A549 treated with CORT108297 at 1 μM for 4 hours (cell line): Measurements from ENCODE around the gene CNNM2. TPM values are rescaled to one million over a fixed set of nuclear protein-coding genes. Genes with fewer than 3 reads are reported as not detected.

Source experiments
- total RNA-seq: library from RNA; stranded (reverse); fragments of 200-300 nt; extraction: Qiagen RNA extraction; gene quantifications from 5 replicates; pipeline ENCODE4 v1.2.3, GENCODE V29; 2022

Gene CNNM2
- 4.1 to 6.0 TPM (median 4.9 TPM) in 5 replicates for total RNA-seq

DNA sequence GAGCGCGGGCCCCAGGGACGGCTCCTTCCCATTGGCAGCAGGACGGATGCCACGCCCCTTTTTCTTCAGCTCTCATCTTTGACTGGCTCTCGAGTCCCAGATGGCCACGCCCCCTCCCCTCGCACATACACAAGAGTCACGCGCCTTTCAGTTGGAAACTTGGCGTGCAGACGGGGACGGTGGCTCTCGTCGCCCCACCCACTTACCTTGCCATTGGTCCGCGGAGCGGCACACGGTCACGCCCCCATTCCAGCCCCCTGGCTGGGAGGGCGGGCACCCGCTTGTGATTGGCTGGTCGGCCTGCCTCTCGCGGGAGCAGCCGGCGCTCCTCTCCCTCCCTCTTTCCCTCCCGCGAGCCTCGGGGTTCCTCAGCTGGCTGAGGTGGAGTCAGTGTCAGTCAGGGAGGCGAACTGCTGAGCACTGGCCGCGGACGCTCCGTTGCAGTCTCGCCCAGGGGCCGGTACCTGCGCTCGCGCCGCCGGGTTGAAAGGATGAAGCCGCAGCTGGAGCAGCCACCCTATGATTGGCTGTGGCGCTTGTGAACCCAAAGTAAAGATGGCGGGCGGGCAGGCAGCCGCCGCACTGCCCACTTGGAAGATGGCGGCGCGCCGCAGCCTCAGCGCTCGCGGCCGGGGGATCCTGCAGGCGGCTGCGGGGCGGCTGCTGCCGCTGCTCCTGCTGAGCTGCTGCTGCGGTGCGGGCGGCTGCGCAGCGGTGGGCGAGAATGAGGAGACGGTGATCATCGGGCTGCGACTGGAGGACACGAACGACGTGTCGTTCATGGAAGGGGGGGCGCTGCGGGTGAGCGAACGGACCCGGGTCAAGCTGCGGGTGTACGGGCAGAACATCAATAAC lies at the start of gene CNNM2:
Gene CNNM2, plus strand, starts transcription at position 333 of the 855 bp plus-strand sequence. Its CDS starts 187 bp downstream, at position 520.

DNA sequence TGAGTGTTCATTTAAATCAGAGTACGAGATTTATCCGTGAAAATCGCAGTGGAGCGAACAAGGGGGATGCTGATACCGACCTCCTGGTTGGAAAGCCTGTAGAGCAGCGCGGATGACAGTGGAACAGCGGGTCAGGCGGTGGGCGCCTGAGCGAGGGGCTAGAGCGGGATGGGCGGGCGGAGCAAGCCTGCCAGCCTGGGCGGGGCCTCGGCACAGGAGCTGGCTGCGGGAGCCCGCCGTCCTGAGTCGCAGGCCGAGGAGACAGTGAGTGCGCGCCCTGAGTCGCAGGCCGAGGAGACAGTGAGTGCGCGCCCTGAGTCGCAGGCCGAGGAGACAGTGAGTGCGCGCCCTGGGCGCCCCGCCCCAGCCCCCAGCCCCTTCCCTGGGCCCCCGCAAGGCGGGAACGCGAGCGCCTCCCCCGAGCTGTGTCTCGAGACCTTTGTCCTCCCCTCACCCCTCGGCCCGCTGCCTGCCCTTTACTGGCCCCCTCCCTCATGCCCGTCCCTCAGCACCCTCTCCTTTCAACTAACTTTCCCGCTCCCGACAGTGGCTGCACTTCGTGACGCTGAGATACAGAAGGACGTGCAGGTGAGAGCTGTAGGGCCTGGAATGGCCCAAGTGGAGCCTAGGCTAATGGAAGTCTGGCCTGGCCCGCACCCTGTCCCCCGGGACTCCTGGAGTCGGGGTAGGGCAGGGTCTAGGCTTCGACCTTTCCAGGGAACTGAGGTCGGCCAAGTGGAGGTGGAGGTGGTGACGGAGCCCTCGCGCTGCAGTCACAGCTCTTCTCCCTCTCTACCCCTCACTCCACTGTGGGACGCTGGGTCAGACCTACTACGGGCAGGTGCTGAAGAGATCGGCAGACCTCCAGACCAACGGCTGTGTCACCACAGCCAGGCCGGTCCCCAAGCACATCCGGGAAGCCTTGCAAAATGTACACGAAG lies 48.6 kb upstream of the CNNM2 start, which contains the start of gene AS3MT:
Gene AS3MT, plus strand, starts transcription at position 213 of the 941 bp plus-strand sequence. Its CDS starts 123 bp downstream, at position 336.

Other genes with a start within 250 kb of the CNNM2 start
- gene ARL3, start 203.9 kb upstream of the CNNM2 start, total RNA-seq: 13.7 to 15.3 TPM (median 14.7 TPM) in 5 replicates
- gene SFXN2, start 203.7 kb upstream of the CNNM2 start, total RNA-seq: 2.5 to 3.9 TPM (median 3.5 TPM) in 5 replicates
- gene WBP1L, start 174.3 kb upstream of the CNNM2 start, total RNA-seq: 23.5 to 30.2 TPM (median 25.6 TPM) in 5 replicates
- gene CYP17A1, start 80.9 kb upstream of the CNNM2 start, total RNA-seq: 0.05 TPM in 1 of 5 replicates, not detected in the others
- 24.3 to 29.3 TPM (median 26.7 TPM) in 5 replicates for gene BORCS7, start 64.0 kb upstream of the CNNM2 start, total RNA-seq
- gene AS3MT, start 48.8 kb upstream of the CNNM2 start, total RNA-seq: 3.5 to 4.3 TPM (median 4.0 TPM) in 5 replicates